ENCODE results near the gene PLCB1.
A peak's percentile ranks its signal among the peaks of the same experiment; 100 is the strongest.

PLCB1 gene

GRCh38 chr20:8749101-8749500, 617.0 kb downstream of the PLCB1 start:
- DNase-seq = no peak

DNA sequence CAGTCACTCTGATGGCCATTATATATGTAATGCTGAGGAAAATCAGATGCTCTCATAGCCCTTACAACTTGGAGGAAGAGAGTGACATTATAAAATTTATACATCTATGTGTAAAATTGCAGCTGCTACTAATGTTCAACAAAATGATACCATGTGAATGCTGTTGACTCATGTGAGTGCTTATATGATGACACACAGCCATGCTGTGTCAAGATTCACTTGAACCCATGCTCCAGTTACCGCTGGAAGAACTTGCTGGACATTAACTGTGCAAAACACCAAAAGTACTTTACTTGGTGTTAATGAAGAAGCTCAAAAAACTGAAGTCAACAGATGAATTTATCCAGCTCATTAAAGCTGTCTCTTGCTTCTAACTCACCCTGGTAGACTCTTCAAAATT, 617.9 kb downstream of the PLCB1 start:
- no peak for DNase-seq

GRCh38 chr20:8755340-8756118, 623.5 kb downstream of the PLCB1 start:
- peak; percentile 82 for DNase-seq

GRCh38 chr20:8756410-8756809, 624.3 kb downstream of the PLCB1 start:
- peak; percentile 93 for DNase-seq

- peak; percentile 95 for DNase-seq
These were observed 625.1 kb downstream of the PLCB1 start for GRCh38 chr20:8757146-8757545.

DNA sequence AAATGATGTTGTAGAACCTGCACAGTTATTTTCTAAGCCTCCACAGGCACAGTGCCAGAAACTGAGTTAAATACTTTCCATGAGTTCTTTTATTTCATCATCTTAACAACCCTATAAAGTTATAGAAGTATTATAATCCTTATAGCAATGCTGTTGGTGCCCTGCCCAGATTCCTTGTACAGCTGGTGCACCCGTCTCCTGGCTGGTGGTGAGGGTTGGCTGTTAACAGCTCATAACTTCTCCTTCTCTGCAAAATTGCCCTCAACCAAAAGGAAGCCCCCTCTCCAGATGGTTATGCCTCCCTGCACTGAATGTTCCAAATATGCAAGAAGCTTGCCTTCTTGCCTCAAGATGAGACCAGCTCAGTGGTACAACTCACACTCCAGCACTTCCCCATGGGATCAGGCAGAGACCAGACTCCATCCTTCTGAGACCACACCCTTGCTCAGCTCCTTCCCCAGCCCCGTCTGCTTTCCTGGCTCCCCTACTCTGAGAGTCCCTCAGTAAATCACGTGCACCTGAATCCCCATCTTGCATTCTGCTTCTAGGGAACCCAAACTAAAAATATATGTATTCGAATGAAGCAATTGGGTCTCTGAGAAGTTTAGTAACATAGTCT, 632.4 kb downstream of the PLCB1 start:
- no peak for DNase-seq

GRCh38 chr20:8766868-8767390, 634.9 kb downstream of the PLCB1 start:
- DNase-seq = no peak

- DNase-seq = no peak
These were observed 642.3 kb downstream of the PLCB1 start for GRCh38 chr20:8774412-8774811.

DNA sequence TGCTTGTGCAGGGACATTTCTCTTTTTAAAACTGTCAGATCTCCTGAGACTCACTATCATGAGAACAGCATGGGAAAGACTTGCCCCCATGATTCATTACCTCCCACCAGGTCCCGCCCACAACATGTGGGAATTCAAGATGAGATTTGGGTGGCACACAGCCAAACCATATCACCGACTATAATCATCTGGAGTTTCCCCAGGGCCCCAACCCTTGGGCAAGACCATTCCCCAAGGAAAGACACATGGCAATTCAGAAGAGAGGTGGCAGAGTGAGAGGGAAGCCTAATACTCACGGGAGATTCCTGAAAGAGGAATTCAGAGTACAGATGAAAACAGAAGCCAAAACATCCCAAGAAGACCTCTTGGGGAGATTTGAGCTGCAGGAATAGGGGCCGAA, 645.8 kb downstream of the PLCB1 start:
- DNase-seq = no peak

DNA sequence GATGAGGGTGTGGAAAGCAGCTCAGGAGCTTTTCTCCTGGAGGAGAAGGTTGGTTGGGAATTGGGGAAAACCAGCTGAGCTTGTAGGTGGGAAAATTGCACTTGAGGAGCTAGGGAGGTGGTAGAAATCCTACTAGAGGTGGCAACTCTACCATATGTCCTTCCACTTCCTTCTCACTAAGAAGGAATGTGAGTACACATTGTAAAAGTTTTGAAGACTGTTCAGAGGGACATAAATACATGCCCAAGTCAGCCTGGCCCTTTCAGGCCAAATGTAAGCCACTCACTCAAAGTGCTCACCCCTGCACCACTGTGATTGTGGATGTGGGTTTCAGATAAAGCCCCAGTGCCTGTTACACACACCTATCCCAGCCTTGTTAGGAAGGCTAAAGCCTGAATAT, 646.3 kb downstream of the PLCB1 start:
- DNase-seq = no peak

GRCh38 chr20:8780915-8781314, 648.8 kb downstream of the PLCB1 start:
- no peak for DNase-seq

DNA sequence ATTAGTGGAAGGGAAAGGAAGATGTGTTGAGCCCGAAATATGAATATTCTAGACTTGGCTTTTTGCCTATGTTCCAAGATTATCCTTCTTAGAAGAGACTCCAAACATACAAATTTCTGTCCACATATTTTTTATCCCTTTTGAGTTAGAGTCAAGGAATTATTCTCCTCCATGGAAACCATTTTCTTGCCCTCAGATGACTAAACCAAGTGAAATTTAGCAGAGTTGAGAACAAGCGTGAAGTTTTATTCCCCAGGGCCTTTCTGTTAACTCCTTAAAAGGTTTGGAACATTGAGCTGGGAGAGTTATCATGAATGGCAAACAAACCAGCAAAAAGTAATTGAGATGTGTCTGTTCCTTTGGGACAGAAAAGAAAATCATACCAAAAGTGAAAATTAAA, 650.7 kb downstream of the PLCB1 start:
- DNase-seq = no peak

GRCh38 chr20:8783734-8784133, 651.7 kb downstream of the PLCB1 start:
- DNase-seq = no peak

DNA sequence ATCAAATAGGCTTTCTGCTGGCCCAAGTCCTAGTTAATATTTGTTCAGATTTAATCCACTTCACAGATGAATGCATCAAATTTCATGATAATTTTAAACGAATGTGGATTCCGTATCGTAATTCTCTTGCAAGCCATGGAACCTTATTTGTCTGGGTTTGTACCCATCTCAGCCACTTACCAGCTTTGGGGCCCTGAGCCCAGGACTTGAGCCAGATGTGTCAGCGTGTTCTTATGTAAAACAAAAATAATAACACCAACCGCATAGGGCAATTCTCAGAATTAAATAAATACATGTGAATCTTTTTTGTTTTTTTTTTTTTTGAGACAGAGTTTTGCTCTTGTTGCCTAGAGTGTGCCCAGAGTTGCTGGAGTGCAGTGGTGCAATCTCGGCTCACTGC, 654.3 kb downstream of the PLCB1 start:
- DNase-seq = no peak

GRCh38 chr20:8787090-8787489, 655.0 kb downstream of the PLCB1 start:
- no peak for DNase-seq

DNA sequence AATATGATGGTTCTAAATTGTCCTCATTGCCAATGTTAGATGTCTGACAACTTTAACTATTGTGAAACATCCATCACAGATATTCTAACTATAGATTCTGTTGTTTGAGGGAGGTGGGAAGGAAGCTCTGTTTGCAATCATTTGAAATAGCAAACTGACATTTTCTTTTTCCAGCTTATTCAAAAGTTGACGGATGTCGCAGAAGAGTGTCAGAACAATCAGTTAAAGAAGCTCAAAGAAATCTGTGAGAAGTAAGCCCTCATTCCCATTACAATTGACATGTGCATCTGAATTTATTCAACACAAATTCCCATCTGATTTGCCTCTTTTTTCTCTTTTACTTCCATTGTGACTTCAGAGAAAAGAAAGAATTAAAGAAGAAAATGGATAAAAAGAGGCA, 656.2 kb downstream of the PLCB1 start:
- DNase-seq = no peak

DNA sequence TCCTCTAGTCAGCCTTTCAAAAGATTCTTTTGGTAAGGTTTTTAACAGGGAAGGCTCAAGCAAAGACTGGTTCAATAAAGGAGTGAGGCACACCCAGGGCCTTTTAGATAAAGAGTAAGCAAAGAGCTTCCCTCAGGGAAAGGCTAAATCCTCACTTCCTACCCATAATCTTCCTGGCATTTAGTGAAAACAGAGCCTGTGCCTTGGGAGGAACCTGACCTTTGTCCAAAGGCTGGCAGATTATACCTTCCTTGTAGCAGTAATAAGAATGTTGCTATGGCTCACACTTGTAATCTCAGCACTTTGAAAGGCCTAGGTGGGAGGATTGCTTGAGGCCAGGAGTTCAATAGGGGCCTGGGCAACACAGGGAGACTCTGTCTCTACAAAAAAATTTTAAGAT, 656.8 kb downstream of the PLCB1 start:
- DNase-seq = no peak

GRCh38 chr20:8790442-8791074, 658.5 kb downstream of the PLCB1 start:
- DNase-seq = peak; percentile 74

- DNase-seq = no peak
These were observed 663.3 kb downstream of the PLCB1 start for GRCh38 chr20:8795404-8795803.

GRCh38 chr20:8796088-8796660, 664.1 kb downstream of the PLCB1 start:
- DNase-seq = no peak

GRCh38 chr20:8798505-8798904, 666.4 kb downstream of the PLCB1 start:
- DNase-seq = no peak

DNA sequence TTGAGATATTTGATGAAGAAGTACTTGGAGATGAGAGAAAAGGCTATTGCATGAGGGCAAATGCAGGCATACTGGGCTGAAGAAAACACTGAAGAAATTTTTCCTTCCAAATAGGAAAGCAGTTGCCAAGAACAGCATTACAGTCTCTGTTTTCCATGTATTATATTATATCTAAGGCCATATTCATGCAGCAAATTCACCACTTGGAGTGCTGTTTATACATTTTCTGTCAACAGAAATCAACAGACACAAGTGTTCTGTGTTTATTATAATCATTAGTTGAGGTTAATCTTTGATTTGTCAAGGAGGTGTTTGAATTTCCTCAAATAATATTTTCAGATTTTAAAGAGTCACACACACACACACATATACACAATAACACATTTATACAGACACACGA, 668.0 kb downstream of the PLCB1 start:
- DNase-seq = no peak

DNA sequence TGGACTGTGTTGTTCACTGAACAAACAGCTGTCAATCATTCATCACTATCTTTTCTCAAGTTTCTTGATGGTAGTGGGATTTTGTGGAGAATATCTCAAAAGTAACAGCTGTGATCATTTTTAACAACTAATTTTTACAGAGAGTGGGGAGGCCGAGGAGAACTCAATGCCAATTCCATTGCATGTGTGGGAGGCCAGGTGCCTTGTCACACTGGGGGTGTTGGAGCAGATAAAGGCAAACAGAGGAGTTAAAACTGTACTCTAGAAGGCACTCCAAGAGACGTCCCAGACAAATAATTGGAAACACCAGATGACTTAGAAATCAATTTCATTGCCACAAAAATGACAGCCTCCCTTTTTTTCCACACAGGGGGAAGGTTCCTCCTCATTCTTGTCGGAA, 669.6 kb downstream of the PLCB1 start:
- DNase-seq = no peak

- no peak for DNase-seq
These were observed 671.0 kb downstream of the PLCB1 start for GRCh38 chr20:8803065-8803464.

Measured in NCI-H510A treated with DMSO at 0.1 percent for 48 hours (cell line).